Measurements from ENCODE around the gene LMF1.

DNA sequence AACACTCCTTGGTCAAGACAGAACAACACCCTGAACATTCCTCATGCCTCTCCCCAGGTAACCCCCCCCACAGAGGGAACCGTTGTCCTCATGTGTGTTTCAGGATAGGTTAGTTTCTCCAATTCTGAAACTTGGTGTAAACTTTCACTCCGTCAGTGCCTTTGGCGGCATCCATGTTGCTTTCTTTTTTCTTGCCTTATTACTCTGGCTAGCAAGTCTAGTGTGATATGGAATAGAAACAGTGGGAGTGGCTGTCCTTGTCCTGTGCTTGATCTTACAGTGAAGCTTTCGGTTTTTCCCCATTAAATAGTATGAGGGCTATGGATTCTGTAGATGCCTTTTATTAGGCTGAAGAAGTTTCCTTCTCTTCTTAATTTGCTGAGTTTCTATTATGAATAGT is 134.6 kb downstream of the LMF1 start:
- TF ChIP-seq, protein P1, sequence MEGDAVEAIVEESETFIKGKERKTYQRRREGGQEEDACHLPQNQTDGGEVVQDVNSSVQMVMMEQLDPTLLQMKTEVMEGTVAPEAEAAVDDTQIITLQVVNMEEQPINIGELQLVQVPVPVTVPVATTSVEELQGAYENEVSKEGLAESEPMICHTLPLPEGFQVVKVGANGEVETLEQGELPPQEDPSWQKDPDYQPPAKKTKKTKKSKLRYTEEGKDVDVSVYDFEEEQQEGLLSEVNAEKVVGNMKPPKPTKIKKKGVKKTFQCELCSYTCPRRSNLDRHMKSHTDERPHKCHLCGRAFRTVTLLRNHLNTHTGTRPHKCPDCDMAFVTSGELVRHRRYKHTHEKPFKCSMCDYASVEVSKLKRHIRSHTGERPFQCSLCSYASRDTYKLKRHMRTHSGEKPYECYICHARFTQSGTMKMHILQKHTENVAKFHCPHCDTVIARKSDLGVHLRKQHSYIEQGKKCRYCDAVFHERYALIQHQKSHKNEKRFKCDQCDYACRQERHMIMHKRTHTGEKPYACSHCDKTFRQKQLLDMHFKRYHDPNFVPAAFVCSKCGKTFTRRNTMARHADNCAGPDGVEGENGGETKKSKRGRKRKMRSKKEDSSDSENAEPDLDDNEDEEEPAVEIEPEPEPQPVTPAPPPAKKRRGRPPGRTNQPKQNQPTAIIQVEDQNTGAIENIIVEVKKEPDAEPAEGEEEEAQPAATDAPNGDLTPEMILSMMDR (IDR thresholded peaks at IDR 0.05): no peak
- no peak for TF ChIP-seq POLR2A (IDR thresholded peaks at IDR 0.05)

Data from upper lobe of left lung (tissue), 4 donors.